C4-2B (cell line): ENCODE measurements around the gene ZNF677.
"Not testable (repeated sequence)": the region's sequence is repeated elsewhere in the genome, so short reads cannot be mapped to it uniquely, and the experiment has no call there.

Experiments
- ZFX ChIP-seq: fragments of 450-650 bp; IDR thresholded peaks from 2 replicates; pipeline ENCODE4 v1.6.1; 2017
- TF ChIP-seq, protein P1 (sequence below): fragments of 450-650 bp; conservative IDR thresholded peaks from 2 replicates; pipeline ENCODE4 v1.5.1; 2017; ENCODE audit warnings: mild to moderate bottlenecking

DNA sequence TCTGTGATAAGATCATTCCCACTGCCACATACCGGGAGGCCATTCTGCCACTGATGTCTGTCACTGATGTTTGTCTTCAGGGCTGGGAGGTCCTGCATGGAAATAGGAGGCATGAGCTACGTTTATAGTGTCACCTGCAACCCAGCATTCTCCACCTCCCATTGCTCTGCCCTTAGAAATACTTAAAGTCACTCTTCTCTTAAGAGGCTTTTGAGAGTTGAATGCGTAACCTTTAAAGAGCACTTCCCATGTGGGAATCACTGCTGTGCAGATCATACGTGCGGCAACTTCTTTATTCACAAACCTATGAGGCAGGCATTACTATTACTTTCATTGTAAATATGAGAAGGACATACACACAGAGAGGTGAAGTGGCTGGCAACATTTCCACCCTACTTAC lies 12.9 kb upstream of the ZNF677 start, which contains the start of gene VN1R4:
- TF ChIP-seq, protein P1, sequence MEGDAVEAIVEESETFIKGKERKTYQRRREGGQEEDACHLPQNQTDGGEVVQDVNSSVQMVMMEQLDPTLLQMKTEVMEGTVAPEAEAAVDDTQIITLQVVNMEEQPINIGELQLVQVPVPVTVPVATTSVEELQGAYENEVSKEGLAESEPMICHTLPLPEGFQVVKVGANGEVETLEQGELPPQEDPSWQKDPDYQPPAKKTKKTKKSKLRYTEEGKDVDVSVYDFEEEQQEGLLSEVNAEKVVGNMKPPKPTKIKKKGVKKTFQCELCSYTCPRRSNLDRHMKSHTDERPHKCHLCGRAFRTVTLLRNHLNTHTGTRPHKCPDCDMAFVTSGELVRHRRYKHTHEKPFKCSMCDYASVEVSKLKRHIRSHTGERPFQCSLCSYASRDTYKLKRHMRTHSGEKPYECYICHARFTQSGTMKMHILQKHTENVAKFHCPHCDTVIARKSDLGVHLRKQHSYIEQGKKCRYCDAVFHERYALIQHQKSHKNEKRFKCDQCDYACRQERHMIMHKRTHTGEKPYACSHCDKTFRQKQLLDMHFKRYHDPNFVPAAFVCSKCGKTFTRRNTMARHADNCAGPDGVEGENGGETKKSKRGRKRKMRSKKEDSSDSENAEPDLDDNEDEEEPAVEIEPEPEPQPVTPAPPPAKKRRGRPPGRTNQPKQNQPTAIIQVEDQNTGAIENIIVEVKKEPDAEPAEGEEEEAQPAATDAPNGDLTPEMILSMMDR = not testable (repeated sequence)
- TF ChIP-seq ZFX = not testable (repeated sequence)
